Head of caudate nucleus (tissue), 42 donors: ENCODE measurements around the gene PPM1H.

Source experiments
- DNase-seq, 42 donors: peaks; one replicate each; pipeline versions ENCODE4 v3.0.0 to v3.0.0-alpha.2; 2020 to 2021; ENCODE audit warnings: mixed read lengths in 7 of 42
- intact Hi-C: fragments of 100-400 bp; cut with DNase I; formaldehyde crosslinking; loops from one replicate; pipeline ENCODE4 v1.15.0; 2022

PPM1H gene

GRCh38 chr12:62915204-62915529 is 19.8 kb downstream of the PPM1H start:
- intact Hi-C loops = loop anchor here (10.0 kb wide), 1 partner anchor 50 kb away; no protein-coding TSS in a partner anchor

GRCh38 chr12:62914443-62915203 is 20.3 kb downstream of the PPM1H start:
- DNase-seq = no peak
- intact Hi-C loops = loop anchor here (10.0 kb wide), 1 partner anchor 50 kb away; no protein-coding TSS in a partner anchor

More at GRCh38 chr12:62915204-62915529, 19.8 kb downstream of the PPM1H start:
- peak in 1 of 42 donors; percentile 50 for DNase-seq

- no peak for DNase-seq
Observed at GRCh38 chr12:62913380-62913779, 21.6 kb downstream of the PPM1H start.

DNA sequence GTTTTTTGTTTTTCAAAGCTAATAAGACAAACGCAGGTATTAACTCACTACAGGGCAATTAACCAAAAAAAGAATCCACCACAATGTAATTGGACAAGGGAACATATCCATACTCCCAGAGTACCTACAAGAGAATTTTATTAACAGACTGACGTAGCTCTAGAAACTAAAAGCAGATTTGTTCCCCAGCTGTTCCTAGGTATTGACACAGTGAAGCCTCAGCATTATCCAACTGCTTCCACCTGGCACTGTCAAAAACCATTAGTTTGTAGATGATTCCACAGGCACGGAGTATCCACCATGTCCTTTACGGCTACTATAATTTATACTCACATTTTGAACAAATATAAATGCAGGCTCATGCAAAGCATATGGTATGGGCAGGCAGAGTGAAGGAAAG is 22.3 kb downstream of the PPM1H start:
- no peak for DNase-seq
- intact Hi-C loops = loop anchor here (10.0 kb wide), 1 partner anchor 48 kb away; no protein-coding TSS in a partner anchor

More at GRCh38 chr12:62913380-62913779, 21.6 kb downstream of the PPM1H start:
- intact Hi-C loops = loop anchor here (10.0 kb wide), 1 partner anchor 49 kb away; no protein-coding TSS in a partner anchor

DNA sequence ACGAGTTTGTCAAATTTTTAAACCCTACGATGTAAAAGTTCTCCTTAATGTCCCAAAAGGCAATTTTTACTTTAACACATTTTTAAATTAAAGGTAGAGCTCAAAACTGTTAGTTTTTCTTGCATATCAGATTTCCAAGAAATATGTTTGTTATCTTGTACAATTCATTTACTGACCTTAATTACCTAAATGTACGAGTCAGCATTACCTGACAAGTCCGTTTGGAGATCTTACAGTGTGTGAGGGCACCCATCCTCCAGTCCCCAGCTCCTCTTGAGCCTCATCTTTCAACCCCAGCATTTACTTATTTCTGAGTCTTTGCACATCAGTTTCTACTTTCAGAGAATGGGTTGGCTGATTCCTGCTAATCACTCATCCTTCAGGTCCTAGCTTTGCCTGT is 23.7 kb downstream of the PPM1H start:
- intact Hi-C loops = loop anchor here (10.0 kb wide), 1 partner anchor 46 kb away; no protein-coding TSS in a partner anchor
- DNase-seq = no peak

DNA sequence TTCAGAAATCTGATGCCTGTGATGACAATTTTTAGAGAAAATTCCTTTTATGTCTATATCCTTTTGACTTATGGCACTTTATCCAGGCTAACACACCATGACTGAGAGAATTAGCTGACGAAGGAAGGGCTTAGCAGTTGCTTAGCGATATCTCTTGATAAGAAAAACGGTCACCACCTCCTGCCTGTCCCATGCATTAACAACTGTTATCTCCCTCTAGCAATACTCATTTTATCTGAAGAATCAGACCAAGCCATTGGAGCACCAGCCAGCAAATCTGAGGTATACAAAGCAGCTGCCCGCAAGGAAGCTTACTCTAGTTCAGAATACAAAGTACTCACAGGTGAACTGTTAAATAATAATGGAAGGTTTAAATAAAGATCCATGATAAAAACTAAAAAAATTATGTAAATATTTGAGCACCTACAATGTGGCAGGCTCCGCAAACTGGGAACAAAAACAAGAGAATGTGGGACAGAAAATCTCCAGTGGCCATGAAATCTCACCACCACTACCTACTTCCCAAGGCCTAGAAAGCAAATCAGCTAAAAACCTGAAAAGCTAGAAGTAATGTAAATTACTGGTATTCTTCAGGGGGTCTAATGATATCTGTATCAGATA is 24.3 kb downstream of the PPM1H start:
- intact Hi-C loops = loop anchor here (10.0 kb wide), 1 partner anchor 46 kb away; no protein-coding TSS in a partner anchor
- no peak for DNase-seq

GRCh38 chr12:62909340-62909739 is 25.6 kb downstream of the PPM1H start:
- no peak for DNase-seq
- intact Hi-C loops = no loop called here

DNA sequence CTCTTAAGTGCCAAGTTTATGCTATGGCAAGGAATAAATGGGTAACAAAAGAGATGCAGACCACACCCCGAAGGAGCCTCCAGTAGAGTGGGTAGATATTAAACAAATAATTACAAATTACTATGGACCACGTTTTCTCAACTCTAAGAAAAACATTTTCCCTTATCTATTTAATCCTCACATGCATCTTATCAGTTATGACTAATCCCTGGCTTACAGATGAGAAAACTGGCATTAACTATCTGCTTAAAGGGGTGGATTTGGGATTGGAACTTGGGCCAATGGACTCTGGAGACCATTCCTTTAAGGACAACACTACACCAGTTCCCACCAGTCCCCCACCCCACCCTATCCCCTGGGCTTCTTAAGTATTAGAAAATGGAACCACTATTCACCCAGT is 26.3 kb downstream of the PPM1H start:
- intact Hi-C loops = no loop called here
- no peak for DNase-seq

DNA sequence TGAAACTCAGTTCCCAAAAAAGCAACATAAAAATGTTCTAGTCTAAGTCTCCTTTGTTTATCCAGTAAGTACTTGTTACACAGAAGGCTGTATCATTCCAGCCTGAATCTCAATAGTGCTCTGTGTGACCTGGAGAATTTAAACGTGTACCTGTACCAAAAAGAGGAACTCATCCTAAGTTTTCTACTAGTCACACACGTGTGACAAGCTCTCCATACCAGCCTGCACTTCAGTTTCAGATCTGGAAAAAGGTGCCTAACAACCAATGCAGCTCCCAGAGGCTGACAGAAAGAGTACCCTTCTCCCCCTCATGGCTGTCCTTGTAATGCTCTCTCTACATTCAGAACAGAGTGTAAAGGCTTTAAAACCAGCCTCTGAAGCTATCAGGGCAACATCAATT is 27.4 kb downstream of the PPM1H start:
- DNase-seq = no peak
- intact Hi-C loops = no loop called here

DNA sequence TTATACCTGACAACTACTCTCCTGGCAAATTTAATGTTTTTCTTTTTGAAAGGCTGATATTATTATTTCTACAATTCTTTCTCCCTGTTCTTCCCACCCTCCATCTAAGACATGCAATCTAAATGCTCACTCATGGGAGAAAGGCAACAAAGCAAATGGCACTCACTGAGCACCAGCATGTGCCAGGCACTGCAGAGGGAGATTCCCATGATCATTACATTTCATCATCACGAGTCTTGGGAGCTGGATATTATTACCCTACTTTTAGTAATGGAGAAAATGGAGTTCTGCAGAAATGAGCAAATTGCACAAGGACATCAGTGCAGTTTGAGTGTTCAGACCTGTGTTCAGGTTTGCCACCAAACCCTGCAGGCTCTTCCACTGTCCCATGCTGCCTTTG is 27.9 kb downstream of the PPM1H start:
- intact Hi-C loops = no loop called here
- DNase-seq = peak in 1 of 42 donors; percentile 35

- intact Hi-C loops = no loop called here
- peak in 1 of 42 donors; percentile 33 for DNase-seq
Observed at GRCh38 chr12:62903151-62903550, 31.8 kb downstream of the PPM1H start.

GRCh38 chr12:62900686-62901272 is 34.2 kb downstream of the PPM1H start:
- intact Hi-C loops = no loop called here
- DNase-seq = no peak

GRCh38 chr12:62899568-62900390 is 35.2 kb downstream of the PPM1H start:
- no peak for DNase-seq
- intact Hi-C loops = no loop called here

GRCh38 chr12:62898526-62898925 is 36.4 kb downstream of the PPM1H start:
- intact Hi-C loops = no loop called here
- no peak for DNase-seq

DNA sequence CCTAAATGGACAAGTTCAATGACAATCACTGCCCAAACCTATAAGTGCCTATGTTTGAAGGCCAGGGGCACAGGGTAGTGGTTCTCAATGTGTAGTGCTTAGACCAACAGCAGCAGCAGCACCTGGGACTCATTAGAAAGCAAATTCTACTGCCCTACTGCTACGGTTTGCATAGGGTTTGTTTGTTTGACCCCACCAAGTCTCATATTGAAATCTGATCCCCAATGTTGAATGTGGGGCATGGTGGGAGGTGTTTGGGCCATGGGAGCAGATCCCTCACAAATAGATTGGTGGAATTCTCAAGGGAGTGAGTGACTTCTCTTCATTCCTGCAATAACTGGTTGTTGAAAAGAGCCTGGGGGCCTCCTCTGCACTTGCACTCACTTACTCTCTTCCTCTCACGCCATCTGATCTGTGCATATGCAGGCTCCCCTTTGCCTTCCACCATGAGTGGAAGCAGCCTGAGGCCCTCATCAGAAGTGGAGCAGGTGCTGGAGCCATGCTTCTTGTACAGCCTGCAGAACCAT is 39.5 kb downstream of the PPM1H start:
- intact Hi-C loops = no loop called here
- DNase-seq = no peak

GRCh38 chr12:62893276-62893675 is 41.7 kb downstream of the PPM1H start:
- intact Hi-C loops = no loop called here

GRCh38 chr12:62891805-62892549 is 43.0 kb downstream of the PPM1H start:
- intact Hi-C loops = no loop called here
- no peak for DNase-seq

More at GRCh38 chr12:62893276-62893675, 41.7 kb downstream of the PPM1H start:
- DNase-seq = no peak

- no peak for DNase-seq
- intact Hi-C loops = no loop called here
Observed at GRCh38 chr12:62888454-62889110, 46.4 kb downstream of the PPM1H start.
